Erythroblast (primary cell): ENCODE results near the gene BNIPL.
A peak's percentile ranks its signal among the peaks of the same experiment; 100 is the strongest.

Experiments used
- GATA1 ChIP-seq: IDR thresholded peaks from 2 replicates; pipeline ENCODE4 v1.6.1; 2011; ENCODE audit warnings: low read depth, mild to moderate bottlenecking, control low read depth, low read length, moderate library complexity
- POLR2A ChIP-seq: IDR thresholded peaks from 2 replicates; pipeline ENCODE4 v1.6.1; 2011; ENCODE audit warnings: mild to moderate bottlenecking, low read length

GRCh38 chr1:151059109-151060006, 23.0 kb downstream of the BNIPL start, which contains the start of gene CDC42SE1:
- TF ChIP-seq POLR2A (peak; percentile 85), GATA1 (no peak)
